HG02885 (cell line): ENCODE data around the gene MTERF2.
"Not testable (repeated sequence)": the region's sequence is repeated elsewhere in the genome, so short reads cannot be mapped to it uniquely, and the experiment has no call there.

Source experiments
- ATAC-seq: cut with Tn5 transposase; IDR thresholded peaks from one replicate; pipeline ENCODE4 v1.9.1; 2021; ENCODE audit warnings: mild to moderate bottlenecking; ENCODE audit not compliant: unreplicated experiment, poor library complexity

MTERF2 gene

DNA sequence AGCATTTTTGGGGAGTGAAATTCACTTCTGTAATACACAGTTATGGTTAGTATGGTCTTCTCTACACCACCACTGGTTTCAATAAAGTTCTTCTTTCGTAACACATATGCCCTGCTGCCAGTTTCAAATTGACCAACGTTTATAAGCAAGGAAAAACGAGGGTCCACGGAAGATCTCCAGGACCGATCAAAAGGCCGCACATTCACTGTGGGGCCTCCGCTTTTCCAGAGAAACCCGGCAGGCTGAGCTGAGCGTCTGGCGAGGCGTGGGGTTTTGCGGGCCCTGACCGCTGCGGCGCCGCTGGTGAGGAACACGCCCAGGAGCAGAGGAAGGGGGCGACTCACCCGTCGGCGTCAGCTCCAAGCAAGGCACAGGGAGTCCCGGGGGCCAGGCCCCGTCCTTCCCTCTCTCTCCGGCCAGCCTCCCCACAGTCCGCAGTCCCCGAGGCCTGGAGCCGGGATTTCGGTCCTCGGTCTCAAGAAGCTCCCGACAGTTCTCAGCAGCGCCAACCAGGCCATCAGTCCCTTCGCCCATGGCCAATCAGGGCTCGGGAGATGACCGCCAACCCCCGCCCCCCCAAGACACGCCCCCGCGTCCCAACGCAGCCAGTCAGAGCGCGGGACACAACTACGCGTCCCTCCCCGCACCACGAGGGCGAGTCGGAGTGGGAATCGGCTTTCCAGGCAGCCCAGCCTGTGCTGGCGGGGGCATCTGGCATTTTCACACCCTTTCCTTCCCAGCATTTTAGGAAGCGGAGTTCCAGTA, at the start of gene MTERF2:
TSS of gene MTERF2 (minus strand) at position 522 of the 765 bp plus-strand sequence. CDS start 8,432 bp downstream, outside the sequence.
- peak; percentile 98 for ATAC-seq

- ATAC-seq = no peak
These were observed 48.8 kb upstream of the MTERF2 start for GRCh38 chr12:107035733-107036132.

DNA sequence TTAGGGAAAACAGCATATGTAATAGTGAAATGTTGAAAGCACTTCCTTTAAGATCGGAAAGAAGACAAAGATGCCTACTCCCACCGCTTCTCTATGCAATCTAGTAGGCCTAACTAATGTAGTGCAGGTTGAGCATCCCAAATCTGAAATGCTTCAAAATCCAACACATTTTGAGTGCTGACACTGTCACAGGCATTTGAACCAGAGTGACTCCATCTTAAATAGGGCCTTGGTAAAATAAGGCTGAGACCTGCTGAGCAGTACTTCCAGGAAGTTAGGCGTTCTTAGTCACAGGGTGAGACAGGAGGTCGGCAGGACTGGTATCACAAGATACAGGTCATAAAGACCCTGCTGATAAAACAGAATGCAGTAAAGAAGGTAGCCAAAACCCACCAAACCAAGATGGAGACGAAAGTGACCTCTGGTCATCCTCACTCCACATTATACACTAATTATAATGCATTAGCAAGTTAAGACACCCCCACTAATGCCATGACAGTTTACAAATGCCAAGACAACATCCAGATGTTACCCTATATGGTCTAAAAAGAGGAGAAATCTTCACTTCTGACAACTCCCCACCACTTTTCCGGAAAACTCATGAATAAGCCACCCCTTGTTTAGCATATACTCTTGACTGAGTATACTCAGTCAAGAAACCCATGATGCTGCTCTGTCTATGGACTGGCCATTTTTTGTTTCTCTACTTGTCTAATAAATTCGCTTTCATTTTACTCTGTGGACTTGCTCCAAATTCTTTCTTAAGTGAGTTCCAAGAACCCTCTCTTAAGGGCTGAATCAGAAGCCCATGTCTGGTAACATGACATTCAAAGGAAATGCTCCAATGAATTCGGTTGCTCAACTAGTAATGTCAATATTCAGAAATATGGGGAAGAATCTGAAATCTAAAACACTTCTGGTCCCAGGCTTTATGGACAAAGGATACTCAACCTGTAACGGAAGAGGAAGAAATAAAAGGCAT, 47.1 kb upstream of the MTERF2 start:
- ATAC-seq = no peak

DNA sequence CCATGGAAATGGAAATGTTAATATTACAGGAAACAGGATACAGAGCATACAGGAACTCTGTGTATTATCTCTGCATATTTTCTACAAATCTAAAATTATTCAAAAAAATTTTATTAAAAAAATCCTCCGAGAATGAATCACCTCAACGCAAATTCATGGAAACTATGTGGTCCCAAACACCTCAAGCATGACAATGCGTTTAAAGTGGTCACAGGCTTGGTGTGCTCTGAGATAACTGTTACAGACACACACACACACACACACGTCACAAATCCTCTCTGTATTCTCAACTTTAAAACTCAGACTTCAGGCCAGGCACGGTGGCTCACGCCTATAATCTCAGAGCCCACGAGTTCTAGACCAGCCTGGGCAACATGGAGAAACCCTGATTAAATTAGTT, 45.3 kb upstream of the MTERF2 start:
- ATAC-seq = no peak

- no peak for ATAC-seq
These were observed 44.1 kb upstream of the MTERF2 start for GRCh38 chr12:107031061-107031460.

- no peak for ATAC-seq
These were observed 42.1 kb upstream of the MTERF2 start for GRCh38 chr12:107029081-107029480.

DNA sequence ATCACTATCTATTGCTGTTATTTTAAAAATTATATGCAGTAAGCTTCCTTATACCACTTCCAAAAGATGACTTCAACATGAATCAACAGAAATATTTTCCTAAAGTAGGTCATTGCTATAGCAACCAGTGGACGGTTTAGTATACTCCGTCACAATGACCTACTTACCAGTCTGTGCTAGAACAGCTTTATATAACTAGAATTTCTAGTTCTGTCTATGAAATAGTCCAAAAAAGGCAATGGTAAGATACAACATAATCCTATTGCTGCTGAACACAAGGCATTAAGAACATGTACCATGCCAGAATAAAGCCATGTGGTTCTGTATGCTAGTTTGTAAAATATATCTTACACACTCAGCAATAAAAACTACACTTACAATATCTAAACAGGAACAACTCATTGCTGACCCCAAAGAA, 40.7 kb upstream of the MTERF2 start:
- ATAC-seq = no peak

DNA sequence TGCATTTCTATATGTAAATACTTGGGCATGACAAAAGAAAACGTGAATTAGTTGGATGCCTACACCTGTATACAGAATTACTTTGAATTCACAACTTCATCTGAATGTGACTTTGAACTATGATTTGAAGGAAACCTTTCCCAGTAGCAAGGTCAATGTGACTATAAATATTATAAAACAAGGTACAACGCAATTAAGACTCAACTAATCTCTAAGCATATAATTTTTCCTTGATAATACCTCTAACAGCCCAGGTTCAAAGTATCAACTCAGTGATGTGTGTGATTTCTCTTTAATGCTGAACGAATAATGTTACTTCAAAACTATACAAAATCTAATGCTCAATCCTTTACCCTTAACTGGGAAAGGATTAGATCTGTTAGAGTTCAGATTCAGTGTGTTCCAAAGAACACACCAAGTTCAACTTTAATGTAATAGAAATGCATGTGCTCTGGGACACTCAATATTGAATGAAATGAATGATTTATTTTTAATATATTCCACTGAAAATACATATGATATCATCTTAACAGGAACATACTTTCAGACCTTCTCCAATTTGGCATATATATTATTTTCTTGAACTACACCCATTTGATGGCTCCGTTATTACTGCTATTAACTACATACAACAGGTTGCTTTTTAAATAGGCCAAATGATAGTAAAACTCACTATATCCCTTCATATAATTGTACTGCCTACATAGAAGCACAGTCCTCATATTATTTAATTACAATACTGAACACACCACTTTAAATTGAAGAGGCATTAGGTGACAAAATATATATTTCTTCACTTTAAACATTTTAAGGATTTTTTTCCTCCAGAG, 40.1 kb upstream of the MTERF2 start:
- no peak for ATAC-seq

DNA sequence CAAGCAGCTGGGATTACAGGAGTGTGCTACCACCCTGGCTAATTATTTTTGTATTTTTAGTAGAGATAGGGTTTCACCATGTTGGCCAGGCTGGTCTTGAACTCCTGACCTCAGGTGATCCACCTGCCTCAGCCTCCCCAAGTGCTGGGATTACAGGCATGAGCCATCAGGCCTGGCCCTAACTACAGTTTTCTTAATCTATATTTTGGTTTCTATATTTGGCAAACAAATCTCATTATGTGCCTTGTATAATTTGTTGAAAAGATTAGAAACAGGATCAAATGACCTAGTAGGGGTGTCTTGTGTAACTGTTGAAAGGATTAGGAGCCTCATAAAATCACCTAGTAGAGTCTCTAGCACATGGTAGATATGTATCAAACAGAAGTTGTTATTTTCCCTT, 39.4 kb upstream of the MTERF2 start:
- not testable (repeated sequence) for ATAC-seq

DNA sequence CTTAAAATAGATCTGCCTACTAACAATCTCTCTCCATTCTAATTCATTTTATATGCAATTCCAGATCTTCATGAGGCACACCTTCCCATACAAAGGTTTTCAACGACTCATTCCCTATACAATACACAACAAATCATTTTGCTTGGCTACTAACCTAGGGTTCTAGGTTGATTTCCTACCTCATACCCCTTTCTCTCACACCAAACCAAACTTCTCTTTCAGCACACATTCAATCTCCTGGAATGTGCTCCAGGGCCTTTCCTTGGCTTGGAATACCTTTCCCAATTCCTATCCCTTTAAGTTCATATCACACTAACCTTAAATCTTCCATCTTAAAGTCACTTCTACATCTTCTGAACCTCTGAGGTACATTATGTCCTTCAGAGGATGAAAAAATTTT, 38.7 kb upstream of the MTERF2 start:
- ATAC-seq = no peak

DNA sequence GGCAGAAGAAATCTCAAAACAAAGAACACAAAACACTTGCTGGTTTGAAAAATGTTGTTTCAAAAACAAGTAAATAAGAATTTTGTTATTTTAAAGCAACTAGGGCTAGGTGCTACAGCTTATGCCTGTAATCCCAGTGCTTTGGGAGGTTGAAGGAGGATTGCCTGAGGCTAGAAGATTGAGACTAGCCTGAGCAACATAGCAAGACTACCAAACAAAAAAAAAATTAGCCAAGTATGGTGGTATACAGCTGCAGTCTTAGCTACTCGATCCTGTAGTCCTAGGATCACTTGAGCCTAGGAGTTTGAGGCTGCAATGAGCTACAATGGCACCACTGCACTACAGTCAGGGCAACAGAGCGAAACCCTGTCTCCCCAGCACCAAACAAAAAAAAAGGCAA, 32.6 kb upstream of the MTERF2 start:
- no peak for ATAC-seq

GRCh38 chr12:107017042-107017441, 30.1 kb upstream of the MTERF2 start:
- ATAC-seq = no peak

DNA sequence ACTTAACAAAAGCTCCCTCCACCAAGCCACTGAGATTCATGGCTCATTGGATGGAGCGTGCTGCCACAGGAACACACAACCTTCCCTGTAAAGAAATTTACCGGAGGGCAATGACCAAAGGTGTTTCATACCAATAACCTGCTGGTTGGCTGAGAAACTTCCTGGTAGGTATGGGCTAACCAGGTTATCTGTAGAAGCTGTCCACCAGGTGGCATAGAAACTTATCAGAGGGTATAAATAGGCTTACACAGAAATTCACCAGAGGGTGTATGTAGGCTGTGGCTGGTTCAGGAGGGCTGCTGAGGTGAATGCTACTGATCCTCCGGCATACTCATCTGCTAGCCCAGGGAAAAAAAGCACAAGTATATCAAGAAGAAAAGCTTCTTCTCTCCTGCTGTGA, 27.1 kb upstream of the MTERF2 start:
- ATAC-seq = no peak

DNA sequence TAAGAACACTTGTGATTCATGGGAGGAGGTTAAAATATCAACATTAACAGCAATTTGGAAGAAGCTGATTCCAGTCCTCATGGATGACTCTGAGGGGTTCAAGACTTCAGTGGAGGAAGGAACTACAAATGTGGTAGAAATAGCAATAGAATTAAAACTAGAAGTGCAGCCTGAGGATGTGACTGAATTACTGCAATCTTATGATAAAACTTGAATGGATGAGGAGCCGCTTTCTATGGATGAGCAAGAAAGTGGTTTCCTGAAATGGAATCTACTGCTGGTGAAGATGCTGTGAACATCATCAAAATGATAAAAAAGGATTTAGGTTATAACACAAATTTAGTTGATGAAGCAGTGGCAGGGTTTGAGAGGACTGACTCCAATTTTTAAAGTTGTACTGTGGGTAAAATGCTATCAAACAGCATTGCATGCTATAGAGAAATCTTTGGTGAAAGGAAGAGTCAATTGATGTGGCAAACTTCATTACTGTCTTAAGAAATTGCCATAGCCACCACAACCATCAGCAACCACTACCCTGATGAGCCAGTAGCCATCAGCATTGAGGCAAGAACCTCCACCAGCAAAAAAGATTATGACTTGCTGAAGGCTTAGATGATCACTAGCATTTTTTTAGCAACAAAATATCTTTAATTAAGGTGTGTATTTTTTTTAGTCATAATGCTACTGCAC, 25.9 kb upstream of the MTERF2 start:
- ATAC-seq = no peak

DNA sequence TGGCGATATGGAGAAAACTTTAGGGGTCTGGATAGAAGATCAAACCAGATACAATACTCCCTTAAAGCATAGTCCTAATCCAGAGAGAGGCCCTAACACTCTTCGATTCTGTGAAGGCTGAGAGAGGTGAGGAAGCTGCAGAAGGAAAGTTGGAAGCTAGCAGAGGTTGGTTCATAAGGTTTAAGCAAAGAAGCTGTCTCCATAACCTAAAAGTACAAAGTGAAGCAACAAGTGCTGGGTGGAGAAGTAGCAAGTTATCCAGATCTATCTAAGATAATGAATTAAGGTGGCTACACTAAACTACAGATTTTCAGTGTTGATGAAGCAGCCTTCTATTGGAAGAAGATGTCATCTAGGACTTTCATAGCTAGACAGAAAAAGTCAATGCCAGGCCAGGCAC, 24.6 kb upstream of the MTERF2 start:
- no peak for ATAC-seq

DNA sequence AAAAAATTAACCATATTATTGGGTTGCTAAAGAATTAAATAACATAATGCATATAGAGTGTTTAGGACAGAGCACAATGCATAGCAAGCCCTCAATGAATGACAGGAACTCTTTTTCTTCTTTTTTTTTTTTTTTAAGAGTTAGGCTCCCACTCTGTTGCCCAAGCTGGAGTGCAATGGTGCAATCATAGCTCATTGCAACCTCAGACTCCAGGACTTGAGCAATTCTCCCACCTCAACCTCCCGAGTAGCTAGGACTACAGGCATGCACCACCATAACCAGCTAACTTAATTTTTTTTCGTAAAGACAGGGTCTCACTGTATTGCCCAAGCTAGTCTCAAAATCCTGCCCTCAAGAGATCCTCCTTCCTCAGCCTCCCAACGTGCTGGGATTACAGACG, 20.5 kb upstream of the MTERF2 start:
- no peak for ATAC-seq

DNA sequence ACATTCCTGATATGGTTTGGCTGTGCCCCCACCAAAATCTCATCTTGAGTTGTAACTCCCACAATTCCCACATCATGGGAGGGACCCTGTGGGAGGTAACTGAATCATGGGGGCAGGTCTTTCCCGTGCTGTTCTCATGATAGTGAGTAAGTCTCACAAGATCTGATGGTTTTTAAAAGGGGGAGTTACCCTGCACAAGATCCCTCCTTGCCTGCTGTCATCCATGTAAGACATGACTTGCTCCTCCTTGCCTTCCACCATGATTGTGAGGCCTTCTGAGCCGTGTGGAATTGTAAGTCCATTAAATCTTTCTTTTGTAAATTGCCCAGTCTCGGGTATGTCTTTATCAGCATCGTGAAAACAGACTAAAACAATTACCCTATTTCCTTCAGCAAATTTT, 15.7 kb upstream of the MTERF2 start:
- not testable (repeated sequence) for ATAC-seq

- no peak for ATAC-seq
These were observed 12.5 kb upstream of the MTERF2 start for GRCh38 chr12:106999446-106999845.

- no peak for ATAC-seq
These were observed 11.0 kb upstream of the MTERF2 start for GRCh38 chr12:106997916-106998315.

DNA sequence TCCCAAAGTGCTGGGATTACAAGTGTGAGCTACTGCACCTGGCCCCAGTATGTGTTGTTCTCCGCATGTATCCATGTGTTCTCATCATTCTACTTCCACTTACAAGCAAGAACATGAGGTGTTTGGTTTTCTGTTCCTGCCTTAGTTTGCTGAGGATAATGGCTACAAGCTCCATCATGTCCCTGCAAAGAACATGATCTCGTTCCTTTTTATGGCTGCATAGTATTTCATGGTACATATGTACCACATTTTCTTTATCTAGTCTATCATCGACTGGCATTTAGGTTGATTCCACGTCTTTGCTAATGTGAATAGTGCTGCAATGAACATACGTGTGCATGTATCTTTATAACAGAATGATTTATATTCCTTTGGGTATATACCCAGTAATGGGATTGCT, 9.2 kb upstream of the MTERF2 start:
- ATAC-seq = not testable (repeated sequence)
